Renal pelvis (tissue), 4 donors: Measurements from ENCODE around the gene CDC16. TPM values are rescaled to one million over a fixed set of nuclear protein-coding genes. Genes with fewer than 3 reads are reported as not detected.

Experiments
- DNase-seq: peaks from one replicate; pipeline ENCODE4 v3.0.0-alpha.2; 2013
- polyA plus RNA-seq, 3 donors: library from polyadenylated mRNA; unstranded; fragments of 120-200 nt; gene quantifications; one replicate each; pipeline ENCODE4 v1.2.1, GENCODE V29; 2013; ENCODE audit not compliant: insufficient read length in 3 of 3

Gene CDC16
- polyA plus RNA-seq, 3 donors = 104 to 127 (median 125) TPM

- no peak for DNase-seq
Observed at GRCh38 chr13:114296448-114296847, 61.8 kb downstream of the CDC16 start.

GRCh38 chr13:114296902-114297301, 62.2 kb downstream of the CDC16 start:
- DNase-seq = no peak

- DNase-seq = no peak
Observed at GRCh38 chr13:114298866-114299265, 64.2 kb downstream of the CDC16 start.

- no peak for DNase-seq
Observed at GRCh38 chr13:114299604-114300305, 65.1 kb downstream of the CDC16 start.

- no peak for DNase-seq
Observed at GRCh38 chr13:114303700-114304327, 69.1 kb downstream of the CDC16 start.

GRCh38 chr13:114304346-114305034, 69.8 kb downstream of the CDC16 start:
- DNase-seq = no peak

GRCh38 chr13:114309086-114309485, 74.4 kb downstream of the CDC16 start:
- DNase-seq = no peak

GRCh38 chr13:114309806-114310410, 75.2 kb downstream of the CDC16 start:
- no peak for DNase-seq

- no peak for DNase-seq
Observed at GRCh38 chr13:114310956-114311355, 76.3 kb downstream of the CDC16 start.

GRCh38 chr13:114311387-114311786, 76.7 kb downstream of the CDC16 start:
- DNase-seq = no peak

GRCh38 chr13:114311908-114312307, 77.2 kb downstream of the CDC16 start:
- no peak for DNase-seq

GRCh38 chr13:114313061-114313860, 78.6 kb downstream of the CDC16 start:
- no peak for DNase-seq

- DNase-seq = peak; percentile 94
Observed at GRCh38 chr13:114314074-114314912, 79.6 kb downstream of the CDC16 start, which contains the start of gene CHAMP1. Gene CHAMP1, plus strand, starts transcription at chr13:114314503. Its CDS starts 9,340 bp downstream, at chr13:114323843.

- DNase-seq = no peak
Observed at GRCh38 chr13:114315074-114315785, 80.5 kb downstream of the CDC16 start.

- no peak for DNase-seq
Observed at GRCh38 chr13:114318624-114319023, 83.9 kb downstream of the CDC16 start.

- no peak for DNase-seq
Observed at GRCh38 chr13:114319441-114319913, 84.8 kb downstream of the CDC16 start.

- no peak for DNase-seq
Observed at GRCh38 chr13:114320065-114320464, 85.4 kb downstream of the CDC16 start.

GRCh38 chr13:114321256-114321655, 86.6 kb downstream of the CDC16 start:
- no peak for DNase-seq
